ENCODE data around the gene IQSEC1.
A peak's percentile ranks its signal among the peaks of the same experiment; 100 is the strongest.

Gene IQSEC1

DNA sequence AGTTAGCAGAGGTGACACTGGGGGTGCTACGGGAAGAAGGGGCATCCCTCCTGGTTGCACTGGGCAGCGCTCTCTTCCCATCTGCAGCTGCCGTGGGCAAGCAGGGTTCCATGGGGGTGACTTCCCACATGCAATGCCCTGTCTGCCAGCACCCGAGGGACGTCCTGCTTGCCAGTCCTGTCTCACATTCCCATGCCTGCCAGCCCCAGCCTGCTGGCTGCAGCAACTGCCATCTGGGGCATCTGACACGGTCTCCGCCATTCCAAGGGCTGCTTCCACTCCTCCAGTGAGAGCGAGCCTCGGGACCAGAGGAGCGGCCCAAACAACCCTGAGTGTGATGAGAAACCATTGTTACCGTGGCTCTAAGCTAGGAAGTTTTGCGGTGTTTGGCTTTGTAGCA, 186.5 kb downstream of the IQSEC1 start:
- TF ChIP-seq, protein P1, sequence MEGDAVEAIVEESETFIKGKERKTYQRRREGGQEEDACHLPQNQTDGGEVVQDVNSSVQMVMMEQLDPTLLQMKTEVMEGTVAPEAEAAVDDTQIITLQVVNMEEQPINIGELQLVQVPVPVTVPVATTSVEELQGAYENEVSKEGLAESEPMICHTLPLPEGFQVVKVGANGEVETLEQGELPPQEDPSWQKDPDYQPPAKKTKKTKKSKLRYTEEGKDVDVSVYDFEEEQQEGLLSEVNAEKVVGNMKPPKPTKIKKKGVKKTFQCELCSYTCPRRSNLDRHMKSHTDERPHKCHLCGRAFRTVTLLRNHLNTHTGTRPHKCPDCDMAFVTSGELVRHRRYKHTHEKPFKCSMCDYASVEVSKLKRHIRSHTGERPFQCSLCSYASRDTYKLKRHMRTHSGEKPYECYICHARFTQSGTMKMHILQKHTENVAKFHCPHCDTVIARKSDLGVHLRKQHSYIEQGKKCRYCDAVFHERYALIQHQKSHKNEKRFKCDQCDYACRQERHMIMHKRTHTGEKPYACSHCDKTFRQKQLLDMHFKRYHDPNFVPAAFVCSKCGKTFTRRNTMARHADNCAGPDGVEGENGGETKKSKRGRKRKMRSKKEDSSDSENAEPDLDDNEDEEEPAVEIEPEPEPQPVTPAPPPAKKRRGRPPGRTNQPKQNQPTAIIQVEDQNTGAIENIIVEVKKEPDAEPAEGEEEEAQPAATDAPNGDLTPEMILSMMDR (IDR thresholded peaks at IDR 0.05; ENCODE audit: insufficient read depth, low read length, poor library complexity, severe bottlenecking), result no peak
- no peak for TF ChIP-seq EZH2phosphoT487 (conservative IDR thresholded peaks at IDR 0.05; ENCODE audit: low read length)
- no peaks in the 10 kb centered on the region for H3F3A ChIP-seq (ENCODE audit: insufficient read depth)
- no peaks in the 10 kb centered on the region for H3K36me3 ChIP-seq (ENCODE audit: low read length)
- no peak overlapping the region for H3K27ac ChIP-seq (ENCODE audit: low read depth, low read length)
- no peaks in the 10 kb centered on the region for H3K27me3 ChIP-seq (ENCODE audit: low read length)
- H3K9me2 ChIP-seq (replicated peaks; ENCODE audit: insufficient read depth, low read length), result no peaks in the 10 kb centered on the region
- no peak overlapping the region for H3K4me3 ChIP-seq (ENCODE audit: insufficient read depth, low read length, poor library complexity, severe bottlenecking)
- H3K79me2 ChIP-seq (ENCODE audit: insufficient read depth, low read length), result no peaks in the 10 kb centered on the region
- no peak overlapping the region for H3K4me2 ChIP-seq (ENCODE audit: low read depth, low read length, poor library complexity, severe bottlenecking)
- no peaks in the 10 kb centered on the region for H4K20me1 ChIP-seq (ENCODE audit: low read depth, low read length)
- no peak overlapping the region for H3K9ac ChIP-seq (ENCODE audit: low read length)
- H3K9me3 ChIP-seq (ENCODE audit: insufficient read depth, low read length), result no peaks in the 10 kb centered on the region
- no peak overlapping the region for H2AFZ ChIP-seq (ENCODE audit: low read depth, low read length, severe bottlenecking)

DNA sequence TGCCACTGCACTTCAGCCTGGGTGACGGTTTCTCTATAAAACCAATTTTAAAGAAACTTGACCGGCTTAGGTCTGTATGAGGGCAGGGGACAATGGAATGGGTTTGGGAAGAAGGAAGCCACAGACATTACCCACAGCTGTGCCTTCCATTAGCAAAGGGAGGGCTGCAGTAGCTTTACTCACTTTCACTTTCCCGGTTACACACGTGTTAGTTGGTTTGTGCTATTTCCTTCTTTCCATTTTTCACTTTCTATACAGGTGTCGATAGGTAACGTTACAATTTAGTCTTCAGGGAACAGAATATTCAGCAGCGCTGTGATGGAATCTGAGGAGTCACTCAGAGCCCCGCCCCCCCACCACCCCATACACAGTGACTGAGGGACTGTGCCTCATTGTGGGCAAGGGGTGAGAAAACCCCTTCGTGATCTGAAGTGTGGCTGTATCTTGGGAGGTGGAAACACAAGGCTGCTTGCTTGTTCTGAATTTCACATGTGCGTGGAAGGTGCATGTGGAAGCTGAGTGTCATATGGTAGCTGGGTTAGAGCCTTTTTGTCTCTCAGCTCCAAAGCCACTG, 187.0 kb downstream of the IQSEC1 start:
- Histone ChIP-seq H3K27ac (ENCODE audit: low read depth, low read length) (no peak overlapping the region), H3K9me2 (replicated peaks; ENCODE audit: insufficient read depth, low read length) (no peaks in the 10 kb centered on the region), H3K4me2 (ENCODE audit: low read depth, low read length, poor library complexity, severe bottlenecking) (peak overlapping the region; percentile 18), H4K20me1 (ENCODE audit: low read depth, low read length) (no peaks in the 10 kb centered on the region), H3K36me3 (ENCODE audit: low read length) (no peaks in the 10 kb centered on the region), H2AFZ (ENCODE audit: low read depth, low read length, severe bottlenecking) (no peak overlapping the region), H3K27me3 (ENCODE audit: low read length) (no peaks in the 10 kb centered on the region), H3K9ac (ENCODE audit: low read length) (no peak overlapping the region), H3F3A (ENCODE audit: insufficient read depth) (no peaks in the 10 kb centered on the region), H3K4me3 (ENCODE audit: insufficient read depth, low read length, poor library complexity, severe bottlenecking) (no peak overlapping the region), H3K9me3 (ENCODE audit: insufficient read depth, low read length) (no peaks in the 10 kb centered on the region), H3K79me2 (ENCODE audit: insufficient read depth, low read length) (no peaks in the 10 kb centered on the region)
- TF ChIP-seq, protein P1 (IDR thresholded peaks at IDR 0.05; ENCODE audit: insufficient read depth, low read length, poor library complexity, severe bottlenecking), result no peak
- no peak for TF ChIP-seq EZH2phosphoT487 (conservative IDR thresholded peaks at IDR 0.05; ENCODE audit: low read length)

DNA sequence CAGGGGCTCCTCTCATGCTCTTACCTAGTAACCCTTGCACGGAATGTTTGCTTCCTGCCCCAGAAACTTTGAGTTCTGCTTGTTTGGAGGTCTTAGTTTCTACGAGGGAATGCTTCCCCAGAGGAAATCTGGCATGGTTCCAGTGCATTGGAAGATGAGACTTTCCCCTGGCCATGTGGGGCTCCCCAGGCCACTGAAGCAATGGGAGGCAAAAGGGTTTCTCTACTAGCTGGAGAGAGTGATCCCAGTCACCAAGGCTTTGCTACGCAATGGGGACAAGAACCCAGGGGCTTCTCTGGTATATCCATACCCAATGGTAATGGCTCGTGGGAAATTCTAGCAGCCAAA, 187.7 kb downstream of the IQSEC1 start:
- Histone ChIP-seq H3K79me2 (ENCODE audit: insufficient read depth, low read length) (no peaks in the 10 kb centered on the region), H3F3A (ENCODE audit: insufficient read depth) (no peaks in the 10 kb centered on the region), H3K36me3 (ENCODE audit: low read length) (no peaks in the 10 kb centered on the region), H3K27me3 (ENCODE audit: low read length) (no peaks in the 10 kb centered on the region), H3K4me2 (ENCODE audit: low read depth, low read length, poor library complexity, severe bottlenecking) (no peak overlapping the region), H3K27ac (ENCODE audit: low read depth, low read length) (no peak overlapping the region), H2AFZ (ENCODE audit: low read depth, low read length, severe bottlenecking) (no peak overlapping the region), H3K9me2 (replicated peaks; ENCODE audit: insufficient read depth, low read length) (no peaks in the 10 kb centered on the region), H3K9ac (ENCODE audit: low read length) (no peak overlapping the region), H3K9me3 (ENCODE audit: insufficient read depth, low read length) (no peaks in the 10 kb centered on the region), H3K4me3 (ENCODE audit: insufficient read depth, low read length, poor library complexity, severe bottlenecking) (no peak overlapping the region), H4K20me1 (ENCODE audit: low read depth, low read length) (no peaks in the 10 kb centered on the region)
- TF ChIP-seq, protein P1 (IDR thresholded peaks at IDR 0.05; ENCODE audit: insufficient read depth, low read length, poor library complexity, severe bottlenecking), result no peak
- TF ChIP-seq EZH2phosphoT487 (conservative IDR thresholded peaks at IDR 0.05; ENCODE audit: low read length), result no peak
